HEK293 (cell line): ENCODE data around the gene ISG20L2.
A peak's percentile ranks its signal among the peaks of the same experiment; 100 is the strongest.

ENCODE experiments used
- CTCF ChIA-PET: fragments of 350-600 bp; formaldehyde crosslinking; extraction: SDS; loops from one replicate; lab custom pipeline; 2021; ENCODE audit warnings: antibody characterized with exemption; lab: Yijun Ruan, JAX
- POLR2A ChIA-PET: fragments of 300-600 bp; formaldehyde crosslinking; extraction: SDS; loops from one replicate; lab custom pipeline; 2020; ENCODE audit warnings: antibody characterized with exemption, inconsistent platforms; lab: Yijun Ruan, JAX
- H3K27ac ChIP-seq: fragments of 200-500 bp; sonication (Bioruptor generic); 2 replicates; pipeline ENCODE4 v1.5.1; 2014; ENCODE audit warnings: low read depth, low read length, control low read depth, inconsistent platforms; ENCODE audit errors: extremely low read depth
- H3K36me3 ChIP-seq, 2 experiments: fragments of 200-500 bp in 1 of 2; sonication (Bioruptor generic) in 1 of 2; 1 replicate in 1 of 2; 2 replicates in 1 of 2; pipeline ENCODE4 v1.5.1; 2014 to 2017; ENCODE audit warnings: inconsistent platforms in 2 of 2, low read length in 2 of 2; ENCODE audit not compliant: control insufficient read depth in 2 of 2, insufficient read depth in 1 of 2
- H3K4me1 ChIP-seq: fragments of 200-500 bp; sonication (Bioruptor generic); 2 replicates; pipeline ENCODE4 v1.5.1; 2014; ENCODE audit warnings: mild to moderate bottlenecking, low read length, inconsistent platforms; ENCODE audit not compliant: control insufficient read depth, insufficient read depth
- H3K4me3 ChIP-seq: 2 replicates; pipeline ENCODE4 v1.5.1; 2011; ENCODE audit warnings: low read depth, mild to moderate bottlenecking, control low read depth, low read length, moderate library complexity
- H3K9me3 ChIP-seq: fragments of 200-500 bp; sonication (Bioruptor generic); 2 replicates; pipeline ENCODE4 v1.5.1; 2014; ENCODE audit warnings: low read depth, low read length, inconsistent platforms; ENCODE audit not compliant: control insufficient read depth, insufficient read depth
- GFI1B ChIP-seq: fragments of 450-650 bp; formaldehyde crosslinking; IDR thresholded peaks from 2 replicates; pipeline ENCODE4 v1.5.1; 2016; ENCODE audit warnings: missing biosample characterization, missing genetic modification characterization
- HOXC10 ChIP-seq: sonication (generic); formaldehyde crosslinking; IDR thresholded peaks from 2 replicates; pipeline ENCODE4 v1.8.1; 2023; ENCODE audit warnings: mild to moderate bottlenecking, missing genetic modification reagents
- KLF1 ChIP-seq: fragments of 450-650 bp; formaldehyde crosslinking; IDR thresholded peaks from 2 replicates; pipeline ENCODE4 v1.5.1; 2016; ENCODE audit warnings: missing biosample characterization, missing genetic modification characterization
- OSR2 ChIP-seq: fragments of 450-650 bp; formaldehyde crosslinking; IDR thresholded peaks from 2 replicates; pipeline ENCODE4 v1.5.1; 2016; ENCODE audit warnings: missing biosample characterization, missing genetic modification characterization
- RBAK ChIP-seq: fragments of 450-650 bp; formaldehyde crosslinking; IDR thresholded peaks from 2 replicates; pipeline ENCODE4 v1.5.1; 2016; ENCODE audit warnings: missing biosample characterization, missing genetic modification characterization
- SP7 ChIP-seq: fragments of 450-650 bp; formaldehyde crosslinking; IDR thresholded peaks from 2 replicates; pipeline ENCODE4 v1.5.1; 2016; ENCODE audit warnings: missing biosample characterization, missing genetic modification characterization
- ZBTB48 ChIP-seq: fragments of 450-650 bp; formaldehyde crosslinking; IDR thresholded peaks from 2 replicates; pipeline ENCODE4 v1.5.1; 2016; ENCODE audit warnings: missing biosample characterization, missing genetic modification characterization
- ZBTB7A ChIP-seq: fragments of 450-650 bp; formaldehyde crosslinking; IDR thresholded peaks from 2 replicates; pipeline ENCODE4 v1.5.1; 2016; ENCODE audit warnings: low read depth, missing biosample characterization, missing genetic modification characterization
- ZEB2 ChIP-seq: fragments of 450-650 bp; formaldehyde crosslinking; IDR thresholded peaks from 2 replicates; pipeline ENCODE4 v1.5.1; 2016; ENCODE audit warnings: missing biosample characterization, missing genetic modification characterization
- ZFHX2 ChIP-seq: fragments of 450-650 bp; formaldehyde crosslinking; conservative IDR thresholded peaks from 2 replicates; pipeline ENCODE4 v1.5.1; 2016; ENCODE audit warnings: missing biosample characterization, missing genetic modification characterization
- ZIC2 ChIP-seq: fragments of 450-650 bp; formaldehyde crosslinking; IDR thresholded peaks from 2 replicates; pipeline ENCODE4 v1.5.1; 2016; ENCODE audit warnings: missing biosample characterization, missing genetic modification characterization
- ZNF24 ChIP-seq: fragments of 450-650 bp; formaldehyde crosslinking; IDR thresholded peaks from 2 replicates; pipeline ENCODE4 v1.5.1; 2016; ENCODE audit warnings: missing biosample characterization, missing genetic modification characterization
- ZNF341 ChIP-seq: fragments of 450-650 bp; formaldehyde crosslinking; IDR thresholded peaks from 2 replicates; pipeline ENCODE4; 2016; ENCODE audit warnings: low read depth, missing biosample characterization, missing genetic modification characterization
- ZNF514 ChIP-seq: fragments of 450-650 bp; formaldehyde crosslinking; IDR thresholded peaks from 2 replicates; pipeline ENCODE4 v1.5.1; 2016; ENCODE audit warnings: missing biosample characterization, missing genetic modification characterization
- ZNF555 ChIP-seq: fragments of 450-650 bp; formaldehyde crosslinking; conservative IDR thresholded peaks from 2 replicates; pipeline ENCODE4 v1.5.1; 2017; ENCODE audit warnings: missing biosample characterization, mild to moderate bottlenecking, missing genetic modification characterization, inconsistent platforms
- ZNF560 ChIP-seq: fragments of 450-650 bp; formaldehyde crosslinking; IDR thresholded peaks from 2 replicates; pipeline ENCODE4 v1.5.1; 2017; ENCODE audit warnings: missing biosample characterization, missing genetic modification characterization, borderline replicate concordance
- ZNF660 ChIP-seq: fragments of 450-650 bp; IDR thresholded peaks from 2 replicates; pipeline ENCODE4 v1.5.1; 2018; ENCODE audit warnings: missing biosample characterization, mild to moderate bottlenecking, missing genetic modification characterization
- ZNF677 ChIP-seq: fragments of 450-650 bp; IDR thresholded peaks from 2 replicates; pipeline ENCODE4 v1.5.0; 2018; ENCODE audit warnings: missing biosample characterization, mild to moderate bottlenecking, missing genetic modification characterization, moderate library complexity
- ZNF768 ChIP-seq: fragments of 450-650 bp; formaldehyde crosslinking; IDR thresholded peaks from 2 replicates; pipeline ENCODE4 v1.5.1; 2018; ENCODE audit warnings: missing biosample characterization, mild to moderate bottlenecking, missing genetic modification characterization
- ZSCAN30 ChIP-seq: fragments of 450-650 bp; IDR thresholded peaks from 2 replicates; pipeline ENCODE4 v1.5.1; 2018; ENCODE audit warnings: missing biosample characterization, mild to moderate bottlenecking, missing genetic modification characterization, moderate library complexity
- TF ChIP-seq, protein P1 (sequence below): fragments of 450-650 bp; formaldehyde crosslinking; IDR thresholded peaks from 2 replicates; pipeline ENCODE4 v1.5.1; 2017; ENCODE audit warnings: missing biosample characterization, mild to moderate bottlenecking, missing genetic modification characterization, moderate library complexity
- TF ChIP-seq, protein P2 (sequence below): fragments of 450-650 bp; formaldehyde crosslinking; IDR thresholded peaks from 2 replicates; pipeline ENCODE4 v1.5.1; 2016; ENCODE audit warnings: missing biosample characterization, missing genetic modification characterization
- TF ChIP-seq, protein P3 (sequence below): fragments of 450-650 bp; formaldehyde crosslinking; IDR thresholded peaks from 2 replicates; pipeline ENCODE4 v1.5.1; 2016; ENCODE audit warnings: missing biosample characterization, missing genetic modification characterization
- TF ChIP-seq, protein P4 (sequence below): fragments of 450-650 bp; formaldehyde crosslinking; IDR thresholded peaks from 2 replicates; pipeline ENCODE4 v1.5.1; 2016; ENCODE audit warnings: missing biosample characterization, missing genetic modification characterization

ISG20L2 gene

DNA sequence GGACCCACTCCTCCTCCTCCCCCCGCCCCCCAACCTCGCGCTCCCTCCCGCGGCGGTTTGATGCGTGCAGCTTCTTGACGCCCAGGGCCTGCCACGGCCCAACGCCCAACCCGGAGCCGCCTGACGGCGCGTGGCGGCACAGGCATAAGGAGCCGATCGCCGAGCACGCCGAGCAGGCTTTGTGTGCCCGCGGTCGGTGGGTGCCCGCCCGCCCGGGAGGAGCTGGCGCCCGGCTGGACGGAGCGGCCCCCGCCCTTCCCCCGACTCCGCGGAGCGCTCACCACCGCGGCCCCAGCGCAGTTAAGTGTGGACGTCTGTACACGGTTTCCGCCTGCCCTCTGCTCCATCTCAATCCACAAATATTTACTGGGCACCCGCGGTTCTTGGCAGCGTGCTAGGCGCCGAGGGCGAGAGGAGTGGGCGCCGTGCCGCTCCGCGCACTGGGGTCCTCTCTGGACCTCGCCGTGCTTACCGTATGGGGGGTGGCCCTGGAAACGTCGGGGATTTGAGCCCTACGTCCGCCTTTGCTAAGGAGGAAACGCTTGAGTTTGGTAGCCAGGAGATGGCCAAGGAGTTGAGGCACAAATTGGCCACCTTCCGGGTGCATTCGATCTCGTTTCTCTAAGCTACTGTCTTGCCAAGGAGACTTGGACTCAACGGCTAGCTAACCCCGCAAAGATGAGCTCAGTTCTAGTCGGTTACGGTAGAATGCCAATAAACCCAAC is 23.4 kb upstream of the ISG20L2 start (continued):
- TF ChIP-seq, protein P1, sequence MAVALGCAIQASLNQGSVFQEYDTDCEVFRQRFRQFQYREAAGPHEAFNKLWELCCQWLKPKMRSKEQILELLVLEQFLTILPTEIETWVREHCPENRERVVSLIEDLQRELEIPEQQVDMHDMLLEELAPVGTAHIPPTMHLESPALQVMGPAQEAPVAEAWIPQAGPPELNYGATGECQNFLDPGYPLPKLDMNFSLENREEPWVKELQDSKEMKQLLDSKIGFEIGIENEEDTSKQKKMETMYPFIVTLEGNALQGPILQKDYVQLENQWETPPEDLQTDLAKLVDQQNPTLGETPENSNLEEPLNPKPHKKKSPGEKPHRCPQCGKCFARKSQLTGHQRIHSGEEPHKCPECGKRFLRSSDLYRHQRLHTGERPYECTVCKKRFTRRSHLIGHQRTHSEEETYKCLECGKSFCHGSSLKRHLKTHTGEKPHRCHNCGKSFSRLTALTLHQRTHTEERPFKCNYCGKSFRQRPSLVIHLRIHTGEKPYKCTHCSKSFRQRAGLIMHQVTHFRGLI (tag by site-specific recombination) = peak; percentile 97
- no peak for TF ChIP-seq ZEB2 (tag by site-specific recombination)

DNA sequence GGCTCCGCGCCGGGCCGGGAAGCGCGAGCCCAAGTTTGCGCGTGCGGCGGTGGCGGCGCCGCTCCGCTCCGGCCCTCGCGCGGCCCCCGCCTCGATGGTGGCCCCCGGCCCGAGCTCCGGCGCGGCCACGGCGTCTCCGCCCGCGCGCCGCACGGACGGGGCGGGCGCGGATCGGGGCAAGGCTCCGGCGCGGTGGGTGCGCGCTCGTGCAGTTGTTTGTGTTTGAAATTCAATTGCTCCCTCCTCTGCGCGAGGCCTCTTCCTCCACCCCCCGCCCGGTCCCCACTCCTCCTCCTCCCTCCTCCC is 22.8 kb upstream of the ISG20L2 start, which contains the start of gene HDGF:
TSS of gene HDGF (minus strand) at position 225 of the 306 bp plus-strand sequence. CDS start 246 bp downstream, outside the sequence.
- Histone ChIP-seq H3K36me3 (peaks cover 0 to 9% of the 10 kb centered on the region in 2 experiments; a peak in 1 of 3 replicates), H3K4me1 (0 out of 2 replicates have a peak, but pooled peaks cover 11% of the 10 kb centered on the region), H3K9me3 (no peaks in the 10 kb centered on the region), H3K27ac (peak within 1 kb of the TSS; percentile 95), H3K4me3 (peak within 1 kb of the TSS; percentile 87)
- ChIA-PET CTCF (interaction anchor here (0.8 to 2.5 kb wide), 4 partner anchors 10 to 62 kb away, joined by 3 to 9 read pairs (median 3); no protein-coding TSS in a partner anchor), POLR2A (interaction anchor here (0.6 to 3.2 kb wide), 16 partner anchors 9 to 90 kb away, joined by 3 to 63 read pairs (median 6); partner anchors contain the start of genes ISG20L2, METTL25B, MRPL24 and PRCC)
- TF ChIP-seq ZNF768 (tag by site-specific recombination) (no peak), KLF1 (tag by site-specific recombination) (no peak), ZNF677 (tag by site-specific recombination) (0 out of 2 replicates have a peak, but pooled peaks have one; percentile 25)

DNA sequence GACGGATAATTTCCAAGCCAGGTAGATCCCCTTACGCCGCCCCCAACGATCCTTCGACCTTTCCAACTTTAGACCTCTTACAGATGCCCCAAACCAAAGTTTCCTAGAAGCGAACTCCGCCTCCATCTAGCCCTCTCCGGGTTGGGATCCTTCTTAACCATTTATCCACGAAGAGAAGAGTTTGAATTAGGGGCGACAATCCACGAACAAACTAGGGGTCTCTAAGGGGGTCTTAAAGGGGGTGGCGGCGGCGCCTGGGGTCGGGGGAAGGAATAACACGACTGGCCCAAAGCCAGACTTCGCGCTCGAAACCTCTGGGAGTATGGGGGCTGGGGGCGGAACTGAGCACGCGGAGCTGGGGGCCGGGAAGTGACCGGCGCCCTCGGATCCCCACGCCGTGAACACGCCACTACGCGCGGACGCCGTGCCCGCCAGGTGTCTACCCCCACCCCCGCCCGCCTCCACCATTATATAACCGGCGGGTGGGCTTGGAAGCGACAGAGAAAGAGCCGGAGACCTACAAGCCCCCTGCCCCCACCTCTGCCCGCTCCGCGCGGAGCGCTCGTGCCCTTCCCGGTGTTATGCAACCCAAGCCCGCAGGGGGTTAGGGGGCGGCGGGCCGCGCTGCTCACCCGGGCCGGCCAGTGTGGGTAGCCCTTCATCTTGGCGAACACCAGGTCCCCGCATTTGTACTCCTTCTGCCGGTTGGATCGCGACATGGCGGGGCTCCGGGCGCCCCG is 22.3 kb upstream of the ISG20L2 start:
- Histone ChIP-seq H3K27ac (peak overlapping the region; percentile 95), H3K36me3 (peaks cover 0 to 9% of the 10 kb centered on the region in 2 experiments; a peak in 1 of 3 replicates), H3K9me3 (no peaks in the 10 kb centered on the region), H3K4me3 (peak overlapping the region; percentile 87), H3K4me1 (peaks cover 11% of the 10 kb centered on the region; the same call in 1 of the 2 replicates)
- CTCF ChIA-PET = interaction anchor here (0.8 to 2.5 kb wide), 3 partner anchors 25 to 141 kb away, joined by 3 to 9 read pairs (median 3); no protein-coding TSS in a partner anchor
- POLR2A ChIA-PET = interaction anchor here (1.2 to 3.2 kb wide), 11 partner anchors 8 to 89 kb away, joined by 4 to 63 read pairs (median 6); partner anchors contain the start of genes ISG20L2, METTL25B, MRPL24 and PRCC
- TF ChIP-seq, protein P2, sequence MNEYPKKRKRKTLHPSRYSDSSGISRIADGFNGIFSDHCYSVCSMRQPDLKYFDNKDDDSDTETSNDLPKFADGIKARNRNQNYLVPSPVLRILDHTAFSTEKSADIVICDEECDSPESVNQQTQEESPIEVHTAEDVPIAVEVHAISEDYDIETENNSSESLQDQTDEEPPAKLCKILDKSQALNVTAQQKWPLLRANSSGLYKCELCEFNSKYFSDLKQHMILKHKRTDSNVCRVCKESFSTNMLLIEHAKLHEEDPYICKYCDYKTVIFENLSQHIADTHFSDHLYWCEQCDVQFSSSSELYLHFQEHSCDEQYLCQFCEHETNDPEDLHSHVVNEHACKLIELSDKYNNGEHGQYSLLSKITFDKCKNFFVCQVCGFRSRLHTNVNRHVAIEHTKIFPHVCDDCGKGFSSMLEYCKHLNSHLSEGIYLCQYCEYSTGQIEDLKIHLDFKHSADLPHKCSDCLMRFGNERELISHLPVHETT (tag by site-specific recombination) = no peak
- TF ChIP-seq ZNF560 (tag by site-specific recombination) (no peak), ZFHX2 (peak; percentile 89), SP7 (tag by site-specific recombination) (0 out of 2 replicates have a peak, but pooled peaks have one; percentile 6), ZIC2 (peak; percentile 45; the same call in 1 of the 2 replicates), ZBTB7A (tag by site-specific recombination) (0 out of 2 replicates have a peak, but pooled peaks have one; percentile 55), OSR2 (tag by site-specific recombination) (no peak), ZNF341 (tag by site-specific recombination) (peak; percentile 71), HOXC10 (CRISPR knock-in tag) (no peak), ZSCAN30 (no peak), ZNF555 (tag by site-specific recombination) (no peak), ZNF24 (tag by site-specific recombination) (no peak), ZEB2 (tag by site-specific recombination) (peak; percentile 36; the same call in 1 of the 2 replicates), RBAK (no peak), GFI1B (tag by site-specific recombination) (no peak), ZNF514 (no peak), ZBTB48 (tag by site-specific recombination) (peak; percentile 48; the same call in 1 of the 2 replicates), ZNF660 (tag by site-specific recombination) (no peak)
- TF ChIP-seq, protein P3, sequence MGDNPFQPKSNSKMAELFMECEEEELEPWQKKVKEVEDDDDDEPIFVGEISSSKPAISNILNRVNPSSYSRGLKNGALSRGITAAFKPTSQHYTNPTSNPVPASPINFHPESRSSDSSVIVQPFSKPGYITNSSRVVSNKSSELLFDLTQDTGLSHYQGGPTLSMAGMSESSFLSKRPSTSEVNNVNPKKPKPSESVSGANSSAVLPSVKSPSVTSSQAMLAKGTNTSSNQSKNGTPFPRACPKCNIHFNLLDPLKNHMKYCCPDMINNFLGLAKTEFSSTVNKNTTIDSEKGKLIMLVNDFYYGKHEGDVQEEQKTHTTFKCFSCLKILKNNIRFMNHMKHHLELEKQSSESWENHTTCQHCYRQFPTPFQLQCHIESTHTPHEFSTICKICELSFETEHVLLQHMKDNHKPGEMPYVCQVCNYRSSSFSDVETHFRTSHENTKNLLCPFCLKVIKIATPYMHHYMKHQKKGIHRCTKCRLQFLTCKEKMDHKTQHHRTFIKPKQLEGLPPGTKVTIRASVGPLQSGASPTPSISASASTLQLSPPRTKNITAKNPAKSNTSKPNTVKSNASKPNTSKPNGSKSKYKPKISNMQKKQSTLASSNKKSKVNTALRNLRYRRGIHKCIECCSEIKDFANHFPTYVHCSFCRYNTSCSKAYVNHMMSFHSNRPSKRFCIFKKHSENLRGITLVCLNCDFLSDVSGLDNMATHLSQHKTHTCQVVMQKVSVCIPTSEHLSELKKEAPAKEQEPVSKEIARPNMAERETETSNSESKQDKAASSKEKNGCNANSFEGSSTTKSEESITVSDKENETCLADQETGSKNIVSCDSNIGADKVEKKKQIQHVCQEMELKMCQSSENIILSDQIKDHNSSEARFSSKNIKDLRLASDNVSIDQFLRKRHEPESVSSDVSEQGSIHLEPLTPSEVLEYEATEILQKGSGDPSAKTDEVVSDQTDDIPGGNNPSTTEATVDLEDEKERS (tag by site-specific recombination) = no peak
- TF ChIP-seq, protein P4, sequence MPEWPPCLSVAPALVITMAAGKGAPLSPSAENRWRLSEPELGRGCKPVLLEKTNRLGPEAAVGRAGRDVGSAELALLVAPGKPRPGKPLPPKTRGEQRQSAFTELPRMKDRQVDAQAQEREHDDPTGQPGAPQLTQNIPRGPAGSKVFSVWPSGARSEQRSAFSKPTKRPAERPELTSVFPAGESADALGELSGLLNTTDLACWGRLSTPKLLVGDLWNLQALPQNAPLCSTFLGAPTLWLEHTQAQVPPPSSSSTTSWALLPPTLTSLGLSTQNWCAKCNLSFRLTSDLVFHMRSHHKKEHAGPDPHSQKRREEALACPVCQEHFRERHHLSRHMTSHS (tag by site-specific recombination) = no peak
